NT2/D1 (cell line): Measurements from ENCODE around the gene PLXNC1.

Experiments used
- SUZ12 ChIP-seq: IDR thresholded peaks from 2 replicates; pipeline ENCODE4 v1.6.1; 2011; ENCODE audit not compliant: insufficient read length, insufficient read depth; ENCODE audit errors: extremely low read depth
- YY1 ChIP-seq: IDR thresholded peaks from 2 replicates; pipeline ENCODE4 v1.6.1; 2011; ENCODE audit not compliant: insufficient read length, insufficient read depth
- ZNF274 ChIP-seq: IDR thresholded peaks from 2 replicates; pipeline ENCODE4 v1.6.1; 2011; ENCODE audit warnings: mild to moderate bottlenecking, low read depth, low read length

- TF ChIP-seq ZNF274: no peak
- TF ChIP-seq YY1: no peak
- TF ChIP-seq SUZ12: no peak
These were observed 8.8 kb downstream of the PLXNC1 start for GRCh38 chr12:94157181-94157580.
